ENCODE results near the gene SPRN. TPM values are rescaled to one million over a fixed set of nuclear protein-coding genes. Genes with fewer than 3 reads are reported as not detected.
"Not testable (repeated sequence)": the region's sequence is repeated elsewhere in the genome, so short reads cannot be mapped to it uniquely, and the experiment has no call there.

Gene SPRN
- total RNA-seq, 1 experiment from 2014 or later, result not detected

- peaks cover 12% of the 10 kb centered on the region; the same call in 1 of the 2 replicates for H3K9me3 ChIP-seq
- no peak for DNase-seq
- H3K4me3 ChIP-seq, result no peak overlapping the region
- H3K27me3 ChIP-seq, result no peaks in the 10 kb centered on the region
- peaks cover 9% of the 10 kb centered on the region for H3K36me3 ChIP-seq
These were observed 20.2 kb upstream of the SPRN start for GRCh38 chr10:133444342-133445267.

GRCh38 chr10:133442967-133443924 lies 18.8 kb upstream of the SPRN start:
- no peak overlapping the region for H3K4me3 ChIP-seq
- H3K36me3 ChIP-seq, result peaks cover 9% of the 10 kb centered on the region
- H3K27me3 ChIP-seq, result no peaks in the 10 kb centered on the region
- peaks cover 10% of the 10 kb centered on the region; the same call in 1 of the 2 replicates for H3K9me3 ChIP-seq
- DNase-seq, result no peak

- Histone ChIP-seq H3K9me3 (peaks cover 2% of the 10 kb centered on the region; the same call in 1 of the 2 replicates), H3K27me3 (no peaks in the 10 kb centered on the region), H3K36me3 (peaks cover 11% of the 10 kb centered on the region), H3K4me3 (no peak overlapping the region)
- no peak for DNase-seq
These were observed 18.0 kb upstream of the SPRN start for GRCh38 chr10:133442191-133442966.

- H3K36me3 ChIP-seq, result peaks cover 11% of the 10 kb centered on the region
- no peak overlapping the region for H3K4me3 ChIP-seq
- no peak for DNase-seq
- no peaks in the 10 kb centered on the region for H3K9me3 ChIP-seq
- H3K27me3 ChIP-seq, result no peaks in the 10 kb centered on the region
These were observed 17.4 kb upstream of the SPRN start for GRCh38 chr10:133441780-133442179.

GRCh38 chr10:133441356-133441755 lies 16.9 kb upstream of the SPRN start:
- not testable (repeated sequence) for DNase-seq

GRCh38 chr10:133440633-133441285 lies 16.3 kb upstream of the SPRN start:
- no peaks in the 10 kb centered on the region for H3K27me3 ChIP-seq
- no peak overlapping the region for H3K4me3 ChIP-seq
- DNase-seq, result no peak
- no peaks in the 10 kb centered on the region for H3K9me3 ChIP-seq
- H3K36me3 ChIP-seq, result peaks cover 11% of the 10 kb centered on the region

More at GRCh38 chr10:133441356-133441755, 16.9 kb upstream of the SPRN start:
- H3K4me3 ChIP-seq, H3K9me3 ChIP-seq, H3K27me3 ChIP-seq: not testable (repeated sequence)
- peaks cover 11% of the 10 kb centered on the region for H3K36me3 ChIP-seq

GRCh38 chr10:133439517-133440461 lies 15.4 kb upstream of the SPRN start:
- no peaks in the 10 kb centered on the region for H3K27me3 ChIP-seq
- no peaks in the 10 kb centered on the region for H3K9me3 ChIP-seq
- no peak overlapping the region for H3K4me3 ChIP-seq
- peaks cover 11% of the 10 kb centered on the region for H3K36me3 ChIP-seq
- DNase-seq, result no peak

- Histone ChIP-seq H3K4me3 (no peak overlapping the region), H3K9me3 (no peaks in the 10 kb centered on the region)
- no peak for DNase-seq
These were observed 14.4 kb upstream of the SPRN start for GRCh38 chr10:133438711-133439273.

GRCh38 chr10:133432789-133433188 lies 8.4 kb upstream of the SPRN start:
- not testable (repeated sequence) for H3K4me3 ChIP-seq, H3K36me3 ChIP-seq, DNase-seq, H3K27me3 ChIP-seq, H3K9me3 ChIP-seq

More at GRCh38 chr10:133438711-133439273, 14.4 kb upstream of the SPRN start:
- peaks cover 11% of the 10 kb centered on the region for H3K36me3 ChIP-seq
- no peaks in the 10 kb centered on the region for H3K27me3 ChIP-seq

GRCh38 chr10:133431888-133432613 lies 7.6 kb upstream of the SPRN start:
- H3K36me3 ChIP-seq, H3K27me3 ChIP-seq, H3K4me3 ChIP-seq, DNase-seq, H3K9me3 ChIP-seq: not testable (repeated sequence)

- H3K9me3 ChIP-seq, H3K36me3 ChIP-seq, H3K27me3 ChIP-seq, H3K4me3 ChIP-seq, DNase-seq: not testable (repeated sequence)
These were observed 5.1 kb upstream of the SPRN start for GRCh38 chr10:133429571-133429970.

- H3K4me3 ChIP-seq, H3K27me3 ChIP-seq, DNase-seq, H3K36me3 ChIP-seq, H3K9me3 ChIP-seq: not testable (repeated sequence)
These were observed 323 bp downstream of the SPRN start for GRCh38 chr10:133424102-133424501.

GRCh38 chr10:133422807-133423771 lies 1.3 kb downstream of the SPRN start:
- H3K4me3 ChIP-seq, result no peak overlapping the region
- DNase-seq, result no peak
- peaks cover 18% of the 10 kb centered on the region for H3K36me3 ChIP-seq
- H3K27me3 ChIP-seq, result no peaks in the 10 kb centered on the region
- H3K9me3 ChIP-seq, result no peaks in the 10 kb centered on the region
